ENCODE measurements around the gene CELF5.

- TF ChIP-seq EZH2 (IDR thresholded peaks at IDR 0.05) (no peak), POLR2AphosphoS5 (IDR thresholded peaks at IDR 0.05; ENCODE audit: borderline replicate concordance, low read depth, low read length) (no peak)
These were observed 88.7 kb downstream of the CELF5 start for GRCh38 chr19:3313199-3313575.
